Keratinocyte (primary cell): ENCODE results near the gene STX18. TPM values are rescaled to one million over a fixed set of nuclear protein-coding genes. Genes with fewer than 3 reads are reported as not detected.
"Not testable (repeated sequence)": the region's sequence is repeated elsewhere in the genome, so short reads cannot be mapped to it uniquely, and the experiment has no call there.

Source experiments
- DNase-seq: peaks from one replicate; pipeline ENCODE4 v3.0.0-alpha.2; 2011; ENCODE audit warnings: low read depth, missing footprints, low spot score
- FAIRE-seq: peaks from 2 replicates; lab custom pipeline; 2011; peaks lifted over from hg19 to GRCh38; lab: Jason Lieb, UNC
- H2AFZ ChIP-seq: 2 replicates; pipeline ENCODE4 v1.6.0; 2012; ENCODE audit warnings: low read length, control low read depth, inconsistent platforms; ENCODE audit not compliant: control insufficient read depth
- H3K27ac ChIP-seq: 2 replicates; pipeline ENCODE4 v1.5.1; 2011; ENCODE audit warnings: low read length; ENCODE audit not compliant: control insufficient read depth, insufficient read depth
- H3K27me3 ChIP-seq: 3 replicates; pipeline ENCODE4 v1.6.0; 2011; ENCODE audit warnings: low read length; ENCODE audit not compliant: control insufficient read depth, insufficient read depth; ENCODE audit errors: extremely low read depth
- H3K36me3 ChIP-seq, 2 experiments: 2 replicates in 1 of 2; 3 replicates in 1 of 2; pipeline ENCODE4 v1.5.1; 2011; ENCODE audit warnings: low read length in 2 of 2, mild to moderate bottlenecking in 1 of 2; ENCODE audit not compliant: control insufficient read depth in 2 of 2, insufficient read depth in 2 of 2; ENCODE audit errors: extremely low read depth in 1 of 2
- H3K4me1 ChIP-seq: 3 replicates; pipeline ENCODE4 v1.5.1; 2011; ENCODE audit warnings: low read length; ENCODE audit not compliant: control insufficient read depth, insufficient read depth; ENCODE audit errors: extremely low read depth
- H3K4me2 ChIP-seq: 3 replicates; pipeline ENCODE4 v1.6.0; 2011; ENCODE audit warnings: low read depth, low read length; ENCODE audit not compliant: control insufficient read depth, insufficient read depth; ENCODE audit errors: extremely low read depth
- H3K4me3 ChIP-seq, 3 experiments: fragments of 200-600 bp in 1 of 3; sonication (generic) in 1 of 3; 2 replicates in 2 of 3; 3 replicates in 1 of 3; pipeline ENCODE4 v1.5.1; 2011 to 2016; ENCODE audit warnings: low read length in 3 of 3, mild to moderate bottlenecking in 3 of 3, control low read depth in 2 of 3, inconsistent platforms in 1 of 3, low read depth in 1 of 3, mixed read lengths in 1 of 3, mixed run types in 1 of 3, moderate library complexity in 1 of 3; ENCODE audit not compliant: control insufficient read depth in 2 of 3, insufficient read depth in 2 of 3; ENCODE audit errors: extremely low read depth in 1 of 3
- H3K79me2 ChIP-seq: 2 replicates; pipeline ENCODE4 v1.6.0; 2012; ENCODE audit warnings: low read length; ENCODE audit not compliant: control insufficient read depth, insufficient read depth
- H3K9ac ChIP-seq: 3 replicates; pipeline ENCODE4 v1.6.0; 2011; ENCODE audit warnings: low read length; ENCODE audit not compliant: control insufficient read depth, insufficient read depth; ENCODE audit errors: extremely low read depth
- H3K9me1 ChIP-seq: 3 replicates; pipeline ENCODE4 v1.6.0; 2011; ENCODE audit warnings: low read length; ENCODE audit not compliant: control insufficient read depth, insufficient read depth; ENCODE audit errors: extremely low read depth
- H3K9me3 ChIP-seq: 2 replicates; pipeline ENCODE4 v1.5.1; 2012; ENCODE audit warnings: low read depth, low read length; ENCODE audit not compliant: control insufficient read depth
- H4K20me1 ChIP-seq: 3 replicates; pipeline ENCODE4 v1.6.0; 2011; ENCODE audit warnings: low read length; ENCODE audit not compliant: control insufficient read depth, insufficient read depth; ENCODE audit errors: extremely low read depth
- EZH2 ChIP-seq: IDR thresholded peaks from one replicate; pipeline ENCODE4 v1.6.1; 2012; ENCODE audit warnings: inconsistent platforms, mild to moderate bottlenecking, low read length, moderate library complexity
- dilution Hi-C: fragments of 300-500 bp; cut with MboI; formaldehyde crosslinking; loops from one replicate; pipeline ENCODE4 v1.7.0; 2020; ENCODE audit warnings: low sequenced_read_pairs; ENCODE audit not compliant: extremely low pct_ligation_motif_present
- polyA plus RNA-seq, 5 experiments: library from polyadenylated mRNA; depleted of rRNA in 3 of 5; stranded (reverse) in 3 of 5; stranded (forward) in 1 of 5; unstranded in 1 of 5; fragments of >200 nt; gene quantifications; 1 replicate in 1 of 5; 2 replicates in 3 of 5; 3 replicates in 1 of 5; pipeline versions ENCODE4 v1.2.1 to v1.2.3, GENCODE V29; 2011 to 2012; ENCODE audit warnings: missing spikeins in 2 of 5, low read depth in 1 of 5, low replicate concordance in 1 of 5
- TF ChIP-seq, protein P1 (sequence below), 3 experiments: IDR thresholded peaks in 1 of 3; conservative IDR thresholded peaks in 1 of 3; optimal IDR thresholded peaks in 1 of 3; 2 replicates in 2 of 3; 3 replicates in 1 of 3; pipeline versions ENCODE3 to v1.5.1; 2011; ENCODE audit warnings: low read length in 3 of 3, mild to moderate bottlenecking in 3 of 3, moderate library complexity in 2 of 3, control low read depth in 1 of 3, inconsistent platforms in 1 of 3; ENCODE audit not compliant: insufficient read depth in 2 of 3; ENCODE audit errors: extremely low read depth in 1 of 3

The STX18 gene
- polyA plus RNA-seq, 1 donor (not counting 4 experiments of a cell fraction or from before 2014, with no cell fraction given): 21.6 TPM

GRCh38 chr4:4574792-4575191, 32.9 kb upstream of the STX18 start:
- TF ChIP-seq EZH2: no peak
- TF ChIP-seq, protein P1, sequence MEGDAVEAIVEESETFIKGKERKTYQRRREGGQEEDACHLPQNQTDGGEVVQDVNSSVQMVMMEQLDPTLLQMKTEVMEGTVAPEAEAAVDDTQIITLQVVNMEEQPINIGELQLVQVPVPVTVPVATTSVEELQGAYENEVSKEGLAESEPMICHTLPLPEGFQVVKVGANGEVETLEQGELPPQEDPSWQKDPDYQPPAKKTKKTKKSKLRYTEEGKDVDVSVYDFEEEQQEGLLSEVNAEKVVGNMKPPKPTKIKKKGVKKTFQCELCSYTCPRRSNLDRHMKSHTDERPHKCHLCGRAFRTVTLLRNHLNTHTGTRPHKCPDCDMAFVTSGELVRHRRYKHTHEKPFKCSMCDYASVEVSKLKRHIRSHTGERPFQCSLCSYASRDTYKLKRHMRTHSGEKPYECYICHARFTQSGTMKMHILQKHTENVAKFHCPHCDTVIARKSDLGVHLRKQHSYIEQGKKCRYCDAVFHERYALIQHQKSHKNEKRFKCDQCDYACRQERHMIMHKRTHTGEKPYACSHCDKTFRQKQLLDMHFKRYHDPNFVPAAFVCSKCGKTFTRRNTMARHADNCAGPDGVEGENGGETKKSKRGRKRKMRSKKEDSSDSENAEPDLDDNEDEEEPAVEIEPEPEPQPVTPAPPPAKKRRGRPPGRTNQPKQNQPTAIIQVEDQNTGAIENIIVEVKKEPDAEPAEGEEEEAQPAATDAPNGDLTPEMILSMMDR (optimal IDR thresholded peaks at IDR 0.05 in 1 of 3, IDR thresholded peaks at IDR 0.05 in 1 of 3, conservative IDR thresholded peaks at IDR 0.05 in 1 of 3; ENCODE audit: extremely low read depth in 1 of 3, insufficient read depth in 2 of 3, low read length in 3 of 3): no peak
- no peaks in the 10 kb centered on the region for H4K20me1 ChIP-seq
- FAIRE-seq: no peak
- H3K9ac ChIP-seq: peak overlapping the region; percentile 55
- H3K4me3 ChIP-seq: peak overlapping the region; percentile 35 to 64 (median 59)
- H3K4me1 ChIP-seq: no peaks in the 10 kb centered on the region
- no peaks in the 10 kb centered on the region for H3K9me3 ChIP-seq
- no peak for DNase-seq
- no peaks in the 10 kb centered on the region for H3K36me3 ChIP-seq
- no peaks in the 10 kb centered on the region for H3K27me3 ChIP-seq
- H3K4me2 ChIP-seq: peak overlapping the region; percentile 76
- no peaks in the 10 kb centered on the region for H3K9me1 ChIP-seq
- H3K27ac ChIP-seq: no peak overlapping the region
- dilution Hi-C loops: no loop called here
- H3K79me2 ChIP-seq: no peaks in the 10 kb centered on the region
- peak overlapping the region; percentile 73 for H2AFZ ChIP-seq

GRCh38 chr4:4574052-4574451, 32.2 kb upstream of the STX18 start:
- H3K9ac ChIP-seq: no peak overlapping the region
- DNase-seq: no peak

GRCh38 chr4:4572821-4573220, 31.0 kb upstream of the STX18 start:
- FAIRE-seq (no peak), DNase-seq (no peak)
- dilution Hi-C loops: no loop called here
- Histone ChIP-seq H3K9ac (no peak overlapping the region), H3K27me3 (no peaks in the 10 kb centered on the region), H3K4me3 (no peak overlapping the region), H3K36me3 (no peaks in the 10 kb centered on the region), H4K20me1 (no peaks in the 10 kb centered on the region), H3K9me3 (no peaks in the 10 kb centered on the region), H3K4me1 (no peaks in the 10 kb centered on the region), H3K27ac (no peak overlapping the region), H2AFZ (no peak overlapping the region), H3K79me2 (no peaks in the 10 kb centered on the region), H3K9me1 (no peaks in the 10 kb centered on the region), H3K4me2 (no peak overlapping the region)
- TF ChIP-seq EZH2: no peak
- TF ChIP-seq, protein P1 (optimal IDR thresholded peaks at IDR 0.05 in 1 of 3, IDR thresholded peaks at IDR 0.05 in 1 of 3, conservative IDR thresholded peaks at IDR 0.05 in 1 of 3; ENCODE audit: extremely low read depth in 1 of 3, insufficient read depth in 2 of 3, low read length in 3 of 3): no peak

More at GRCh38 chr4:4574052-4574451, 32.2 kb upstream of the STX18 start:
- H3K79me2 ChIP-seq: no peaks in the 10 kb centered on the region
- dilution Hi-C loops: no loop called here
- H3K9me3 ChIP-seq: no peaks in the 10 kb centered on the region
- no peak overlapping the region for H3K4me2 ChIP-seq
- H3K9me1 ChIP-seq: no peaks in the 10 kb centered on the region
- H3K36me3 ChIP-seq: no peaks in the 10 kb centered on the region
- FAIRE-seq: no peak
- no peak for TF ChIP-seq EZH2
- no peak overlapping the region for H3K27ac ChIP-seq
- H2AFZ ChIP-seq: no peak overlapping the region
- no peaks in the 10 kb centered on the region for H3K4me1 ChIP-seq
- no peaks in the 10 kb centered on the region for H3K27me3 ChIP-seq
- H4K20me1 ChIP-seq: no peaks in the 10 kb centered on the region
- no peak overlapping the region for H3K4me3 ChIP-seq

- FAIRE-seq, H2AFZ ChIP-seq: not testable (repeated sequence)
Observed at GRCh38 chr4:4569861-4570260, 28.0 kb upstream of the STX18 start.

More at GRCh38 chr4:4569861-4570260, 28.0 kb upstream of the STX18 start:
- H3K79me2 ChIP-seq, dilution Hi-C loops, H3K36me3 ChIP-seq, DNase-seq, H3K4me2 ChIP-seq, H3K9ac ChIP-seq, H3K4me1 ChIP-seq, H3K27me3 ChIP-seq, H3K27ac ChIP-seq, H3K4me3 ChIP-seq, H3K9me3 ChIP-seq, H4K20me1 ChIP-seq, H3K9me1 ChIP-seq: not testable (repeated sequence)
